Measurements from ENCODE around the gene SEMA5A.

GRCh38 chr5:9564752-9565151 is 18.9 kb upstream of the SEMA5A start:
- no peak for TF ChIP-seq CTCF (IDR thresholded peaks at IDR 0.05; ENCODE audit: insufficient read depth, low read length)
- no peak for TF ChIP-seq GABPA (IDR thresholded peaks at IDR 0.05; ENCODE audit: low read depth)
